NCI-H2107 treated with DMSO at 0.1 percent for 48 hours (cell line): ENCODE data around the gene SEMA5A.
"Not testable (repeated sequence)": the region's sequence is repeated elsewhere in the genome, so short reads cannot be mapped to it uniquely, and the experiment has no call there.

Experiments
- DNase-seq: peaks from one replicate; lab custom pipeline; 2025; ENCODE audit not compliant: unreplicated experiment; lab: John Stamatoyannopoulos, UW

Gene SEMA5A

GRCh38 chr5:9409413-9409960 is 136.4 kb downstream of the SEMA5A start:
- DNase-seq, result no peak

- DNase-seq, result no peak
Observed at GRCh38 chr5:9408964-9409363, 136.9 kb downstream of the SEMA5A start.

GRCh38 chr5:9405196-9405754 is 140.6 kb downstream of the SEMA5A start:
- no peak for DNase-seq

- DNase-seq, result no peak
Observed at GRCh38 chr5:9401786-9402472, 143.9 kb downstream of the SEMA5A start.

GRCh38 chr5:9399783-9400182 is 146.1 kb downstream of the SEMA5A start:
- not testable (repeated sequence) for DNase-seq

- DNase-seq, result no peak
Observed at GRCh38 chr5:9399094-9399493, 146.8 kb downstream of the SEMA5A start.

GRCh38 chr5:9398227-9398626 is 147.6 kb downstream of the SEMA5A start:
- DNase-seq, result no peak

GRCh38 chr5:9396285-9396770 is 149.5 kb downstream of the SEMA5A start:
- DNase-seq, result no peak

GRCh38 chr5:9395706-9396105 is 150.2 kb downstream of the SEMA5A start:
- no peak for DNase-seq

- no peak for DNase-seq
Observed at GRCh38 chr5:9394221-9394620, 151.7 kb downstream of the SEMA5A start.

- no peak for DNase-seq
Observed at GRCh38 chr5:9392625-9393024, 153.2 kb downstream of the SEMA5A start.

GRCh38 chr5:9391080-9391479 is 154.8 kb downstream of the SEMA5A start:
- no peak for DNase-seq

- no peak for DNase-seq
Observed at GRCh38 chr5:9390113-9390512, 155.8 kb downstream of the SEMA5A start.

GRCh38 chr5:9388941-9389674 is 156.8 kb downstream of the SEMA5A start:
- DNase-seq, result no peak

- no peak for DNase-seq
Observed at GRCh38 chr5:9387879-9388278, 158.0 kb downstream of the SEMA5A start.

GRCh38 chr5:9386945-9387344 is 158.9 kb downstream of the SEMA5A start:
- DNase-seq, result no peak

GRCh38 chr5:9382522-9382921 is 163.4 kb downstream of the SEMA5A start:
- no peak for DNase-seq

- no peak for DNase-seq
Observed at GRCh38 chr5:9381464-9381863, 164.4 kb downstream of the SEMA5A start.

- no peak for DNase-seq
Observed at GRCh38 chr5:9380109-9380508, 165.8 kb downstream of the SEMA5A start.

GRCh38 chr5:9376363-9377117 is 169.3 kb downstream of the SEMA5A start:
- DNase-seq, result no peak

GRCh38 chr5:9375756-9376155 is 170.1 kb downstream of the SEMA5A start:
- DNase-seq, result no peak
